GM18873 (cell line): ENCODE results near the gene TBXT.
"Not testable (repeated sequence)": the region's sequence is repeated elsewhere in the genome, so short reads cannot be mapped to it uniquely, and the experiment has no call there.

Source experiments
- ATAC-seq: cut with Tn5 transposase; IDR thresholded peaks from one replicate; pipeline ENCODE4 v1.9.1; 2021; ENCODE audit warnings: mild to moderate bottlenecking, moderate library complexity, moderate number of reproducible peaks; ENCODE audit not compliant: unreplicated experiment, low FRiP score

Gene TBXT

DNA sequence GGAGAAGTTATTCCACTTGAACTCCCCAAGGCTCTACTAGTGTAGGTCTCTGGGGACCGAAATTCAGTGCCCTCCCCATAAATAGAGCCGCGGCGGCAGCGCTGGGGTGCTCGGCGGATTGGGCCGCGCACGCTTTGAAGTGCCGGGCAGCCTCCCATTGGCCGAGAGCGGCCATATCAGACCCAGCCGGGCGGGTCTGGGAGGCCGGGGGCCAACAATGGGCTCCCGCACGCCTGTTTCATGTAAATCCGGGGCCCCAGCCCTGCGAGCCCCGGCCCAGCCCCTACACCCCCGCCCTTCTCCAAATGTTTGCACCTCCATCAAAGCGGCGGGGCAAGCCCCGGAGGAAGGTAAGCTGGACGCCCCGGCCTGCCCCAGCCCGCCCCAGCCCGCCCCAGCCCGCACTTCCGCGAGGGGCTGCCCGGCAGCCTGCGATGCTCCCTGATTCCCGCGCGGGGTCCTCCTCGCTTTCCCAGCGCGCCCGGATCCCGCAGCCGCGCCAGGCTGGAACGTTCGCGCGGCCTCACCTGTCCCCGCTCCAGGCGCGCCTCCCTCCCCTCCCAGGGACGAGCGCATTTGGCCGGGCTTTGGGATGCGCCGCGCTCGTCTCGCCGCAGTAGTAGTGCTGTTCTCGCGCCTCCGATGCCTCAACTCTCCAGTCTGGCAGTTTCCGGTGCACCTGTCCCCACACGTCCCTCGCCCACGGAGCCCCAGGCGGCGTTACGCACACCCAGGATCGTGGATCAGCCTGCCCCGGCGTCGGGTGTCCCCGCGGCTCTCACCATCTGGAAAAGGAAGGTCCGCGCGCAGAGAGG lies at the start of gene TBXT:
Gene TBXT, minus strand, starts transcription at position 51 of the 815 bp plus-strand sequence. CDS start 260 bp downstream, outside the sequence.
- ATAC-seq = no peak

DNA sequence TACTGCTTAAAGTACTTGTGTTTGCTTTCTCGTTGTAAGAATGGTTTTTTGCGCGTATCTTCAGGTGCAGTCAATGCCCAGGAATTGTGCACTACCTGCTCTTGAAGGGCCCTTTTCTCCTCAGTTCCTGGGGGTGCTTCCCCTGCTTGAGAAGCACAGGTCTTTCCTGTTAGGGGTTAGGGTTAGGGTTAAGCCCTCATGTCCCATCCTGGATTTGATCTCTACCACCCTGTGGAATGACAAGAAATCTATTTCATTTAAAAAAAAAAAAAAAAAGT lies 39.6 kb upstream of the TBXT start:
- ATAC-seq = no peak

DNA sequence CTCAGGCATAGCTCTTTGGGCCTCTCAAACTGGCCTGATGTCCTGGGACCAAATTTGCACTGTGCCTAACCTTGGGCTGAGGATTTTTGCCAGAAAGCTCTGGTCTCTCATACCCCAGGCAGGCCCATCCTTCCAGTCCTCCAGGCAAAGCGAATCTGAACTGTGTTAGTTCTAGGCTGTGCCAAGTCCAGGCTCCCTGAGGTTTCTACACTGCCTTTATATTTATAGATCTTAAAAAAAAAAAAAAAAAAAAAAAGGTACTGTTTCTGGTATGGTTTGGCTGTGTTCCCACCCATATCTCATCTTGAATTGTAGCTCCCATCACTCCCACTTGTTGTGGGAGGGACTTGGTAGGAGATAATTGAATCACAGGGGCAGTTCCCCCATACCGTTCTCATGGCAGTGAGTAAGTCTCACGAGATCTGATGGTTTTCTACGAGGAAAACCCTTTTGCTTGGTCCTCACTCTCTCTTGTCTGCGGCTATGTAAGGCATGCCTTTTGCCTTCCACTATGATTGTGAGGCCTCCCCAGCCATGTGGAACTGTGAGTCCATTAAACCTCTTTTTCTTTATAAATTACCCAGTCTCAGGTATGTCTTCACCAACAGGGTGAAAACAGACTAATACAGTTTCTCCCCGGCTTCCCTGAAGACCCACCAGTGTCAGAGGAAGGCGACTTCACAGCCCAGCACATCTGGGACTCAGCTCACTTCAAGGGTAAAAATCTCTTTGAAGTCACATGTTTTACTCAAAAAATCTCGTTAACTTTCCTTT lies 39.0 kb upstream of the TBXT start:
- no peak for ATAC-seq

DNA sequence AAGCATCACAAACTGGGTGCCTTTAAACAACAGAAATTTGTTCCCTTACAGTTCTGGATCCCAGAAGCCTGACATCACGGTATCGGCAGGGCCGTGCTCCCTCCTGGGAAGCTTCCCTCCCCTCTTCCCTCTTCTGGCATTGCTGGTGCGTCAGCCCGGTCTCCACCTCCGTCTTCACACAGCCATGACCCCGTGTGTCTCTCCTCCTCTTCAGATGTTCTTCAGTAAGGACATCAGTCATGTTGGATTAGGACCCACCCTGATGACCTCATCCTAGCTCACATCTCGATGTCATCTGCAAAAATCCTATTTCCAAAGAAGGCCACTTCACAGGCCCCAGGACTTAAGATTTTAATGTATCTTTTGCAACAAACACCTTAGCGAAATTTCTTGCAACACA lies 38.4 kb upstream of the TBXT start:
- ATAC-seq = no peak

GRCh38 chr6:166204852-166205650 lies 37.4 kb upstream of the TBXT start:
- ATAC-seq = no peak

- ATAC-seq = no peak
Observed at GRCh38 chr6:166203641-166204222, 36.1 kb upstream of the TBXT start.

GRCh38 chr6:166203003-166203640 lies 35.5 kb upstream of the TBXT start:
- ATAC-seq = no peak

DNA sequence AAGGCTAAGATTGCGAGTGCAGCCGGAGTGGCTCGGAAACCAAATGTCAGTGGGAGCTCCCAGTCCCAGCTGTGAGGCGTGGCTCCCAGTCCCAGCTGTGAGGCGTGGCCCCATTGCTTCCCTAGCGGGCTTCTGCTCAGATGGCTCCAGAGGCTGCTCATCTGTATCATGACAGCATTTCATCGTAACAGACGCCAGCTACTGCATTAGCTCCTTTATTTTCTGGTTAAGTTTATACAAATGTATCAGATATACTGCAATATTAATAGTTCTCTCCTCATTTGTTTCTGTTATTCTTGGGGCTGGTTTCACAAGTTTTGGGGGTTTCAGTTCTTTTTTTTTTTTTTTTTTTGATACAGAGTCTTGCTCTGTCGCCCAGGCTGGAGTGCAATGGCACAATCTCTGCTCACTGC lies 34.7 kb upstream of the TBXT start:
- peak; percentile 72 for ATAC-seq

GRCh38 chr6:166201878-166202277 lies 34.2 kb upstream of the TBXT start:
- no peak for ATAC-seq

DNA sequence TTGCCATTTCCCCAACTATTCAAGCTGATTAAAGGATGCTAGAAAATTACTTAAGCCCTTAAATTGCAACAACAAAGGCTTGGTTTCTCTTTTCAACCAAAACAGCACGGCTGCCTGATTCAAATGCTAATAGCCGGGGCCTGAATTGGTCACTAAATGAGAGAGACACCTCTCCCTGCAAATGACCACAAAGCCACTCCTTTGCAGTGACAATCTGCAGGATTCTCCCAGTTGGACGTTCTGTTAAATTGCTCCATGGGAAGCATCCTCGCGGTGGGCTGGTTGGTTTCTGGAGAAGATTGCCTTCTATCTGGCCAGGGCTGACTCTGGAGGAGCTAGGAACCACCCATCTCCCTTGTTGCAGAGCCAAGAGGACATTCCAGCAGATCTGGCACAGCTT lies 29.7 kb upstream of the TBXT start:
- ATAC-seq = no peak

DNA sequence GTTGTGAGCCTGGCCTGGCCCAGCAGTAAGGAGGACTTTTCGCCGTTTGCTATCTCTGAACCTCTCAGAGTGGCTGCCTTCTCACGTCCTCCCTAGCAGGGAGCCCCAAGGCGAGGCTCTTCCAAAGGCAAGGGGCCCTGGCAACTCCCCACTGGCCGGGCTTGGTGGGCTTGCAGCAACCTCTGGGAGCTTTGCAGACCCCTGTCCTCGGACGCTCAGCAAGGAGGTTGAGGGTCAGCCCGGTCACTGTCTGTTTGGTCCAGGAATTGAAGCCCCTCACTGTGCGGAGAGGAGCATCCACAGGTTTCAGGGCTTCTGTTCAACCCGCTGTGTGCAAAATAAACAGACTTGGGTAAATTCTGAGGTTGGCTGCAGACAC lies 28.2 kb upstream of the TBXT start:
- no peak for ATAC-seq

GRCh38 chr6:166194914-166195859 lies 27.5 kb upstream of the TBXT start:
- ATAC-seq = no peak

- no peak for ATAC-seq
Observed at GRCh38 chr6:166192557-166192956, 24.9 kb upstream of the TBXT start.

DNA sequence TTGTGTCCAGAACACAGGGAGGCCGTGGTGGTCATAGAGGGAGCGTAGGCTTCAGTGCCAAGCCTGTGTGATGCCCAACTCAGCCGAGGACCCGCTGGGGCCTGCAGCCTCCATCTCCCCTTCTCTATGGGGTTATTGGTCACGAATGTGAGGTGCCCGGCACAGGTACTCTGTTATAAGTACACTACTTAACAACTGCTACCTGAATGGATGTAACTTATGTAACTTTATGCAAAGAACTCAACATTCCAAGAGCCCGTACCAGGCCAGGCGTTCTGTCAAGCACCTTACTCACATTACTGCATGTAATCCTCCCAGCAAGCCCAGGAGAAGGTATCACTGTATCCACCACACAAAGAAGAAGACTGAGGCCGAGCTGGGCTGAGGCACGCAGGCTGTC lies 24.5 kb upstream of the TBXT start:
- no peak for ATAC-seq

DNA sequence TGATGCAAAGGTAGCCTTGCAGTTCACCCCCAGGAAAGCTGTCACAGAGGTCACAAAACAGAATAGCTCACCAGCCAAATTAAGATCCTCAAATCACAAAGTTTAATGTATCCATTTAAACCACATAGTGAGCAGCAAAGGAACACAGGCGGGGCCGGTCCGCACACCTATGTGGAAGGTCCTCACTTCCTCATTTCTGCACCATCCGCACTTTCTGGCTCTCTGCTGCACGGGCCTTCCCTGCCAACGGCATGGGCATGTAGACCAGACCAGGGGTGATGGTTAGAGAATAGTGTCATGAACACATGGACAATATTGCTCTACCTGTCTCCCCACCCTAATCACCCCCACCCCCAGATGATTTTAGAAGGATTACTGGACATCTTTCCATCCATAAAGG lies 12.1 kb upstream of the TBXT start:
- ATAC-seq = no peak

- no peak for ATAC-seq
Observed at GRCh38 chr6:166176106-166176505, 8.5 kb upstream of the TBXT start.

GRCh38 chr6:166175093-166175492 lies 7.4 kb upstream of the TBXT start:
- not testable (repeated sequence) for ATAC-seq

GRCh38 chr6:166174031-166174430 lies 6.4 kb upstream of the TBXT start:
- no peak for ATAC-seq

- ATAC-seq = no peak
Observed at GRCh38 chr6:166173281-166173951, 5.8 kb upstream of the TBXT start.
